Fibroblast of skin of right quadriceps (primary cell): ENCODE data around the gene EFCC1.

Source experiments
- DNase-seq: peaks from one replicate; pipeline ENCODE4 v3.0.0-alpha.2; 2013

The EFCC1 gene

DNA sequence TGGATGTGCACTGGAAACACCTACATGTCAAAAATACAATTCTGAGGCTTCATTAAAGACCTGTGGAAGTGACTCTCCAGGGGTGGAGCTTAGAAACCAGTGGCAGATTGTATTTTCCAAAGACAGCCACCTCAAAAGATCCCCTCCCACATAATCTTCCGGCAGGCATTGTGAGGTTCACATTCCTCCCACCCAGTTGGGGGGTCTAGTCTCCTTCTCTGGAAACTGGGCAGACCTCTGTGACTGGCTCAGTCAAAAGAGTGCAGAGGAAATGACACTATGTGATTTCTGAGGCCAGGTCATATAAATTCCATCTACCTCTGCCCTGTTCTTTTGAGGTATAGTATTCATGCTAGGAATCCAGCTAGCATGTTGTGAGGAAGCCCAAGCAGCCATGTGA lies 5.4 kb upstream of the EFCC1 start:
- no peak for DNase-seq

GRCh38 chr3:128996200-128996599 lies 4.9 kb upstream of the EFCC1 start:
- no peak for DNase-seq

- DNase-seq, result no peak
These were observed 4.4 kb upstream of the EFCC1 start for GRCh38 chr3:128996726-128997125.

DNA sequence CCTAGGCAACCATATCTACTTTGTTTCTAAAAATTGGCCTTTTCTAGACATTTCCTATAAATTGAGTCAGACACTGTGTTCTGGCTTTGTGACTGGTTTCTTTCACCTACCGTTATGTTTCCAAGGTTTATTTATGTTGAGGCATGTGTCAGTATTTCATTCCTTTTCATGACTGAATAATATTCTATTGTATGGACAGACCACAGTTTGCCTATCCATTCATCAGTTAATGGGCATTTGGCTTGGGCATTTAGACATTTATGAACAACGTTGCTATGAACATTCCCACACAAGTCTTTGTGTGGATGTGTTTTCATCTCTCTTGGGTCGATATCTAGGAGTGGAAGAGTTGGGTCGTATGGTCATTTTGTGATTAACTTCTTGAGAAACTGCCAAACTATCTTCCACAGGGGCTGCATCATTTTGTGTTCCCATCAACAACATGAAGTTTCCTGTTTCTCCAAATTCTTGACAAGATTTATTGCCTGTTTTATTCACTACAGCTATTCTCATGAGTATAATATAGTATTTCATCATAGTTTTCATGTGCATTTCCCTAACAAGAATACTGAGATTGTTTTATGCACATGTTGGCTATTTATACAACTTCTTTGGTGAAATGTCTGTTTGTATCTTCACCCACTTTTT lies 3.5 kb upstream of the EFCC1 start:
- DNase-seq, result no peak

- no peak for DNase-seq
These were observed 2.5 kb upstream of the EFCC1 start for GRCh38 chr3:128998561-128998960.

DNA sequence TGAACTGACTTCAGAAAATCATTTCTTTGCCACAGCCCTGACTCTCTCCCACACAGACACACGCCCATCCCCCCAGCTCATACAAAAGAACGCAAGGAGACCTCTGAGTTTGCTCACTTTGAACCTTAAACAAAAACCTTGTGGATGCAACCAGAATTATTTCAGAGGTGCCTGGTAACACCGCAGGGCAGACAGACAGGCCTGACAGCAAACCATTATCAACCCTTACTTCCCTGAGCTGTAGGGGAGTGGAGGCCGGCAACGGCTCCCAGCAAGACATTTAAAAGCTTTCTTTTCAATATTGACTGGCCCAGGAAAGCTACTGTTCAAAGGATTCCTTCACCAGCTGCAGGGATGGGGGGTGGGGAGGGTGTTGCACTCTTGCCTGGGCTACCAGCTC lies 2.0 kb upstream of the EFCC1 start:
- no peak for DNase-seq

DNA sequence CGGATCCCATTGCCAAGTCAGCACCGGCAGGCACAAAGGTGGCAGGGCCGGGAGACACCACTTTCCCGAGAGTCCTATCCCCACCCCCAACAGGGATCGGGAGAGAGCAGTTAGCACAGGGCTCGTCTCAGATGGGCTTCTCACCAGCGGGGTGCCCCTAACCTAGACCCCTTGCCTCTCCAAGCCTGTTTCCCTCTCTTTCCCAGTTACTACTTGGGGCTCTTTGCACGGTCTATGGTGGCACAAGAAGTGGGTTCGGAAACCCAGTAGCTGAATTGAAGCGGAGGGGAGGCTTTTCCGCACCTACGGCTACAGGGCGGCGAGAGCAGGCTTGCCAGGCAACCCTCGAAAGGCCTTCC lies 383 bp upstream of the EFCC1 start:
- DNase-seq, result no peak

GRCh38 chr3:129001806-129002572 lies 885 bp downstream of the EFCC1 start:
- DNase-seq, result no peak

DNA sequence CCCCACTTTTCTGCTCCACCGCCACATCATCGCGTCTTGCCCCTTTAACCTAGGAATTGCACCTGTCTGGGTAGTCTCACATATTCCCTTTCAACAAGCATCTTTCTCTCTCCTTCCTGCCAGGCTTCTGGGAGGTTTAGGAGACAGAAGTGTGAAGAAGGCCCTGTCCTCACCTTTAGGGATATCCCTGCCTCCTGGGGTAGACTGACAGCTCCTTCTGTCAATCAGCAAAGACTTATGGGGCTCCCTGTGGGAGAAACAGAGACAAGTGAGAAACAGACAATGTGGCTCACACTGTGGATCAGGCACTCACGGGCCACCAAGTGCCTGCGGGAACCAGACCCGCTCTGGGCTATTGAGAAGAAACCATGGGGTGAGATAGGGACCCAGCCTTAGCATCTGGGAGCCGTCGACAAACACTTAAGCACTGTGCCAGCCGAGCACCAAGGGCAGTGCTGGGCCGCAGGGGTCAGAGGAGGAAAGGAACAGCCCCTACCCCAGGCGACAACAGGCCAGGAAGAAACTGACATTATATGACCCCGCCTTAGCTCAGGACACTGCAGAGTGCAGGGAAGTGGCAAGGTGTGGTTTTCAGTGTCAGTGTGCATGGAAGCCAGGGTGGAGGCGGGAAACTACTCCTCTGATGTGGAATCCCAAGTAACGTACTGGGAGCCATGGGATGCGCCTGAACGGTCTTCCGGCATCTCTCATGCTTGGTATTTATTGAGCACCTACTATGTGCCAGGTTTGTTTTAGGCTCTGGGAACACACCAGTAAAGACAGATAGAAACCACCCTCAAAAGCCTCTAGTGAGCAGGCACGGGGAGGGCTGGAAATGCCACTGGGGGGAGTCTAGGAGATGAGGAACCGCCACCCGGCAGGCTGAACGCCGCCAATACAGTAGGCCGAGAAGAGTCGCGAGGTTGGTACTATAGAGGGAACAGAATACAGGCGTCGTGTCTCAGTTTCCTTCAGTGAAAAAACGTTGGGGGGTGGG lies 1.8 kb downstream of the EFCC1 start:
- DNase-seq, result no peak

DNA sequence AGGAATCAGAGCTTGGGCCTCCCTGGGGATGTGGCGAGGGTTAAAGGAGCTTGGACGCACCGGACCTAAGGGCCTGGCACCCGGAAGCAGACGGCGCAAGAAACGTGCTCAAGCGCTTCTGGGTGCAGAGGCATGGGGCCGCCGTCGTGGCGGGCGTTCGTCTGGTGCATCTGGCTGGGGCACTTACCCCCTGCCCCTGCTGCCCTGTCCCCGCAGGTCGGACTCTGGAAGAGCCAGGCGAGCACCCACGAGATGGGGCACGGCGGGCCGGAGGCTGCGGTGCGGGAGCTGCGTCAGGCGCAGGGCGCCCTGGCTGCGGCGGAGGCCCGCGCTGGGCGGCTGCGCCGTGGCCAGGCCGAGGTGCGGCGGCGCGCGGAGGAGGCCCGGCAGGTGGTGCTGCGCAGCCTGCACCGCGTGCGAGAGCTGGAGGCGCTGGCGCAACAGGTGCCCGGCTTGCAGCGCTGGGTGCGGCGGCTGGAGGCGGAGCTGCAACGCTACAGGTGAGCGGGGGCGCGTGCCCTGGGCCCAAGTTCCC lies 2.5 kb downstream of the EFCC1 start:
- DNase-seq, result no peak

GRCh38 chr3:129004639-129005295 lies 3.7 kb downstream of the EFCC1 start:
- no peak for DNase-seq

DNA sequence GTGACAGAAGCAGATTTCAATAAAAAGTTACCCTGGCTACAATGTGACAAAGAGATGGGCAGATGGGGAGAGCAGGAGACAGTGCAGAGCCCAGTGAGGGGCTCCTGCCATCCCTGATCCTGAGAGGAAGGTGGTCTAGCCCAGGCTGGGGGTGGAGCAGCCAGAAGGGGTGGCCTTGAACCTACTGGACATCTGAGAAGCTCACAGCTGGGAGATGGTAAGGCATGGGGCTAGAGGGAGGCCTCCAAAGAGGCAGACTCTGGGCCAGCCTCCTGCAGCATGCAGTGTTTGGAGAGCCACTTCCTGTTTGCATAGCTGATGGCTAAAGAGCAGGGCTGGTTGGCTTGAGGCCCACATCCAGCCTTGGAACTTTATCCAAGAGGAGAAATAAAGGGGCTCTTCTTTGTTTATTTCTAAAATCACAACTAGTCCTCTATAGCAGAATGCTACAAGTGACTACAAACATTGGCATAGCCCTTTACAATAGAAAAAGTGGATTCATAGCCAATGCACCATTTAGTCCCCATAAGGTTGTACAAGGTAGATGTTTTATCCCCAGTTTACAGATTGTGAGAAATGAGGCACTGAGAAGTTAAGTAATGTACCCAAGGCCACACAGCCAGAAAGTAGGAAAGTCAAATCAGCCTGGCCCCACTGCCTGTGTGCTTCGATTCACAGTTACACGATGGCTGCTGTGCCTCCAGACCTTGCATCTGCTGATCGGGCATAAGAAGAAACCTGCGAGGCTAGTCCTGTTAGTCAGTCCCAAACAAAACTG lies 4.6 kb downstream of the EFCC1 start:
- no peak for DNase-seq

- DNase-seq, result no peak
These were observed 5.8 kb downstream of the EFCC1 start for GRCh38 chr3:129006864-129007263.

DNA sequence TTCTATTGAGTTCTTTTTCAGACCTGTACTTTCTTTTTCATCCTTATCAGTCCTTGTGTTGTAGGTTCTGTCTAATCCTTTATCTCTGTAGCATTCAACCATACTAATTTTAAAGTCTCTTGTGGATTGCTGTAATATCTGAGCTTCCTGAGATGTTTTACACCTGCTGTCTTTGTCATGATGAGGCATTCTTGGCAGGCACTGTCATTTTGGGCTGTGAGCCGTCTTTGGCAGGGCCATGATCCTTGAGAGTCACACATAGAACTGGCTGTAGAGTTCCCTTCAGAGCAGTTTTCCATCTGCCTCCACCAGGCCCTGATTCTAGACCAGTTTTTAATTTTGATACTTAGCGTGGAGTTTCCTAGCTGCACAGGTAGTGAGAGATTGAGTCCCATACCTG lies 6.7 kb downstream of the EFCC1 start:
- no peak for DNase-seq

DNA sequence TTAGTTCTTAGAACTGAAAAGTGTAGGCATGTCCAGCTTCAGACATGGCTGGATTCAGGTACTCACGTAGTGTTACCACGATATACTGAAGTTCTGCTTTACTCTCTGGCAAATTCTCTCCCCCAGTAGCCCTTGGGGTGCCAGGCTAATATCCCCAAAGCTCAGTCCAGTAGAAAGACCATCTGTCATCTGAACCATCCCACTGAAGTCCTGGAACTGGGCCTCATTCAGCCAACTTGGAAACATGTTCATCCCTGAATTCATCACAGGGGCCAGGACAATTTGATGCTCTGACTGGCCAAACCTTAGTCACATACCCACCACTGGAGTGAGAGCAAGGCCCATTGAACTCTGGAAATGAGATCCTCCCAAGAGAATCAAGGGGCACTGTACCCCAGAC lies 8.2 kb downstream of the EFCC1 start:
- no peak for DNase-seq

DNA sequence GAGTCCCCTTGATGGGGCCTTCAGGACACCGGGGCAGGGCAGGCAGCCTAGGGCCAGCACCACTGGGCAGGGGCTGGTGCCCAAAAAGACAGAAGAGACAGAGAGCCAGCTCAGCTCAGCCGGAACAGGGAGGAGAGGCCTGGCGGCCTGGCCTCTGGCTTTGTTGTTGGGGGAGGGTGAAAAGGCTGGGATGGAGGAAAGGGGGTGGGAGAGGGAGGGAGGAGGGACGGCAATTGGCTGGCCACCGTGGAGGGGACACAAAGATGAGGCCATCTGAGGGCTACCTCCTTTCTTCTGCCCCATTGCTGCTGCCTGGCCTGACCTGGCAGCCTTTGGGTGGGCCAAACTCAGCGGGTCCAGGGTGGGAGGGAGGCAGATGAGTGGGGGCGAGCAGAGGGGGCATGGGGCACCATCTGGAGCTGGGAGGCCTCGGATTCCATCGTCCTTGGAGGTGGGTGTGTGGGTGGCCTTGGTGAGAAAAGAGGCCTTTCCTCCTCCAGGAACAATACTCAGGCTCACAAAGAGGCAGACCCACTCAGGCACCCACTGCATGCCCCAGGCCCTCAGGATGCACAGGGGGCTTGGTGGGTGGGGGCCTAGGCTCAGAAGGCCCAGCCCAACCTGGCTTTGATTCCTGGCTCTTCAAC lies 9.3 kb downstream of the EFCC1 start:
- DNase-seq, result no peak

GRCh38 chr3:129013491-129013891 lies 12.4 kb downstream of the EFCC1 start:
- no peak for DNase-seq

- DNase-seq, result no peak
These were observed 13.0 kb downstream of the EFCC1 start for GRCh38 chr3:129014148-129014547.

GRCh38 chr3:129014793-129015345 lies 13.8 kb downstream of the EFCC1 start:
- no peak for DNase-seq

- DNase-seq, result no peak
These were observed 14.4 kb downstream of the EFCC1 start for GRCh38 chr3:129015388-129016105.
